NK-92 treated with Interleukin-12 subunit alpha and Interleukin-12 subunit beta, amount 100 ng/mL, for 24 hours (cell line): Measurements from ENCODE around the gene MYO1D.
"Not testable (repeated sequence)": the region's sequence is repeated elsewhere in the genome, so short reads cannot be mapped to it uniquely, and the experiment has no call there.

Source experiments
- DNase-seq: peaks from one replicate; lab custom pipeline; 2025; lab: John Stamatoyannopoulos, UW

The MYO1D gene

DNA sequence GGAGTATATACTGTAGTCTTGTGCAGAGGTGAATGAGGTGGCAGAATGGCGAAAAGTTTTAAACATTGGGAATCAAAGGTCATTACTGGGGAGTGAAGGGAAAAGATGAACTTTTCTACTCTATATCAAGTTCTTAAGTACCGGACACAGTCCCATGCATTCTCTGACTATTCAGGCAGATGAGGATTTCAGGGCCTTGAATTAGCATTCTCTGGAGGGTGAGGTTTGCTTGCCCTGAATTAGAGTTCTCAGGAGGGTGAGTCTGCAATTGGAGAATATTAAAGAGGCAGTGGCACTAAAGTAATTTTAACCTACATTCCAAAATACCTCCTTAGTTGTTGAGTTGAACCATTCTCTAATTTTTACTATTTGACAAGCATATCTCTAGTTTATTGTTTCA, 423.6 kb downstream of the MYO1D start:
- DNase-seq = no peak

GRCh38 chr17:32452281-32452680, 424.6 kb downstream of the MYO1D start:
- no peak for DNase-seq

GRCh38 chr17:32451879-32452278, 425.0 kb downstream of the MYO1D start:
- no peak for DNase-seq

DNA sequence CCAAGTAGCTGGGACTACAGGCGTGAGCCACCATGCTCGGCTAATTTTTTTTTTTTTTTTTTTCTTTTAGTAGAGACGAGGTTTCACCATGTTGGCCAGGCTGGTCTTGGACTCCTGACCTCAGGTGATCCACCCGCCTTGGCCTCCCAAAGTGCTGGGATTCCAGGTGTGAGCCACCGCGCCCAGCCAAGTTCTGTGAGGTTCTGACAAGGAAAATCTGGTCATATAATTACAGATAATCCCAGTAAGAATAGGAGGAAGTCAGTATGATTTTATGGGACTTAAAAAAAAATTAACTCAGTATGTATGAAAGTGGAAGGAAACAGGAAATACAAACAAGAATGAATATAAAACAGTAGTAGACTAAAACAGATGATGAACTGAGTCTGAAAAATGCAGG, 426.5 kb downstream of the MYO1D start:
- DNase-seq = not testable (repeated sequence)

GRCh38 chr17:32449963-32450362, 427.0 kb downstream of the MYO1D start:
- DNase-seq = no peak

GRCh38 chr17:32446949-32447348, 430.0 kb downstream of the MYO1D start:
- DNase-seq = no peak

DNA sequence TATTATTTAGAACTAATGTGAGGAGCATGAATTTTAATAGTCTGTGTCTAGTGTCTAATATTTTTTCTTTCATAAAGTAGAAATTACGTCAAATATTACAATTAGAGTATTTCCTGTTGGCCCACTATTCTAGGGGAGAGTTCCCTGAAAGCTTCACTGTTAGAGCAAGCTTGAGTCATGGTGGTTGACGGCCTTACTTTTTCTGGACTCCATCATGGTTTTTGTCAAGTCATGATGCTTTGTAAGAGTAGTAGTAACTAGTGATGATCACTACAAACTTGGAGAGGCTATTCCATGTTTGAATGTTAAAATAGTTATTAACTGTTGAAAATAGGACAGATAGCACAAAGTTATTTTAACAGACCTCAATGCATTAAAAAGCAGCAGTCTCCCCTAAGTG, 431.0 kb downstream of the MYO1D start:
- DNase-seq = no peak

GRCh38 chr17:32445497-32445896, 431.4 kb downstream of the MYO1D start:
- DNase-seq = no peak

- peak; percentile 19 for DNase-seq
Observed at GRCh38 chr17:32445074-32445415, 431.9 kb downstream of the MYO1D start.

DNA sequence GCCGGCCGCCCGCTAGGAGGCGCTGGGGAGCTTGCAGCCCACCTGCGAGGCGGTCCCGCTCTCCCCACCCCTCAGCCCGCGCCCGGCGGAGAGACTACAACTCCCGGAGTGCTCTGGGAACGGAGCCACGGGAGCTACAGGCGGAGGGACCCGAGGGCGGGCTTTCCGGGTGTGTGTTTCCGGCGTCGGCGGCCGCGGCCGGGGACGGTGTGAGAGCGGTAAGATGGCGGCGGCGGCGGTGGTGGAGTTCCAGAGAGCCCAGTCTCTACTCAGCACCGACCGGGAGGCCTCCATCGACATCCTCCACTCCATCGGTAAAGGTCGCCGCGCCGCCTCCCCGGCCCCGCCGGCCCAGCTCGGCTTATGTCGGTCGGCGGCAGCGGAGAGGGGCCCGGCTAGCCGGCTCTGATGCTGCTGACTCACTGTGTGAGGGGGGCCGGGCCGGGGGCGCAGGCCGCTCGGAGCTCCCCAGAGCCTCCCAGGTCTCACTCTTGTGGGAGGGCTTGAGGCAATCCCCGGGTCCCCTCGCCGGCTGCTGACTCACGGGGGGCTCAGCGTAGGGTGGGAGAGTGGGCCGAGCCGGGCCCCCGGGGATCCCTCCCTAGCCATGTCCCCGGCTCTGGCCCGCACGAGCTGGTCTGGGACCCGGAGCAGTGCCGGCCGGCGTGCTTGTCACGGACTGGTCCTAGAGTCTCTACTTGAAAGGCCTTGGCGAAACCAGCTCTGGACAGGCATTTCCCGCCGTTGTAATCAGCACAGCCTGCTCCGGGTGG, 432.4 kb downstream of the MYO1D start, which contains the start of gene PSMD11:
PSMD11 (plus strand) TSS at position 210 of the 773 bp plus-strand sequence; CDS start at position 224, 14 bp downstream.
- peak; percentile 97 for DNase-seq

GRCh38 chr17:32443827-32444300, 433.1 kb downstream of the MYO1D start:
- no peak for DNase-seq
